8988T (cell line): ENCODE data around the gene RGPD8.

Experiments
- DNase-seq: peaks from one replicate; pipeline ENCODE4 v3.0.0; 2011

RGPD8 gene

GRCh38 chr2:112322919-112323318, 110.5 kb downstream of the RGPD8 start:
- DNase-seq = no peak

DNA sequence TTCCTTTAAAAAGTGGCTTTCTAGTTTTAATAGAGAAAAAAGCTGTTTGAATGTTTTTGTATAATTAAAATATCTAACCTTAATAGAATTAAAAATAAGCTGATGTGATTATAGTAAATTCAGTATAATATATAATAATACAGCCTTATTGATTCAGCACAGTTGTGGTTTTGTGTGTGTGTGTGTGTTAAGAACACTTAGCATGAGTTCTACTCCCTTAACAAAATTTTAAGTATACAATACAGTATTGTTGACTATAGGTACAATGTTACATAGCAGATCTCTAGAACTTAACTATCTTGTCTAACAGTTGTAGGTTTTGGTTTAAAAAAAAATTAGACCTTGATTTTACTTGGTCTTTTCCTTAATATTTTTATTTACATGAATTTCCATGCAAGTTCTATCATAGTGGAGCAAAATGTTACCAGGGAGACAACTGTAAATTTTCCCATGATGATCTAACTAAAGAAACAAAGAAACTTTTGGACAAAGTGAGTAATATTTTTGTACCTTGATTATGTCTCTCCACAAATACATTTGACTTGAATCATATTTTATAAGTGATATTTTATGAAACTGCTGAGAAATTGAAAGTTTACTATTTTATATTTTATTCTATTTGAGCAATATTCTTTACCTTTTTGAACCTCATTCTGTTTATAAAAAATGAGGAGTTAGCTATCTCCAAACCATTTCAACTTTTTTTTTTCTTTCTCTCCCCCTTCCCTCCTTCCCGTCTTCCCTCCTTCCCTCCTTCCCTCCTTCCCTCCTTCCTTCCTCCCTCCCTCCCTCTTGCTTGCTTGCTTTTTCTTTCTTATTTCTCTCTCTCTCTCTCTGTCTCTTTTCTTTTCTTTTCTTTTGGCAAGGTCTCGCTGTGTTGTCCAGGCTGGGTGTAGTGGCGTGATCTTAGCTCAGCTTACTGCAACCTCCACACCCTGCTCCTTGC, 111.8 kb downstream of the RGPD8 start:
- no peak for DNase-seq
